ENCODE data around the gene THAP3. TPM values are rescaled to one million over a fixed set of nuclear protein-coding genes. Genes with fewer than 3 reads are reported as not detected.

The THAP3 gene
- total and polyA plus RNA-seq, 2 of the 4 experiments (the other 2 are of a cell fraction): 14.2 to 14.9 TPM

GRCh38 chr1:6651909-6652308 is 27.2 kb downstream of the THAP3 start:
- H3K23ac ChIP-seq (ENCODE audit: low read depth, low read length): no peak overlapping the region
- no peaks in the 10 kb centered on the region for H3K9me3 ChIP-seq (ENCODE audit: control insufficient read depth, insufficient read depth, low read length)
- no TSS peak for BruUV-seq (replicated peaks)
- WGBS, 2 experiments (ENCODE audit: extremely low coverage in 2 of 2, insufficient read length in 1 of 2): 61% methylated on average over 12 of the region's 17 CpGs; no CpG with 5 or more reads in 1 of the 2 experiments
- H2BK5ac ChIP-seq (ENCODE audit: low read depth, low read length, poor library complexity, severe bottlenecking): no peak overlapping the region
- H3K14ac ChIP-seq (replicated peaks; ENCODE audit: low read depth, low read length): no peak overlapping the region
- H2BK120ac ChIP-seq (ENCODE audit: low read depth, low read length): no peak overlapping the region
- H4K5ac ChIP-seq (ENCODE audit: low read depth, low read length): no peak overlapping the region
- no peaks in the 10 kb centered on the region for H3K4me1 ChIP-seq (ENCODE audit: control insufficient read depth, insufficient read depth, low read length)
- H4K8ac ChIP-seq (ENCODE audit: low read depth in 2 of 2, low read length in 2 of 2): no peak overlapping the region
- no peak overlapping the region for H2AK5ac ChIP-seq (ENCODE audit: low read depth, low read length)
- intact Hi-C loops (cut with micrococcal nuclease) (no loop called here), in situ Hi-C loops (cut with MboI; ENCODE audit: low sequenced_read_pairs) (no loop called here), dilution Hi-C loops (cut with HindIII; ENCODE audit: low sequenced_read_pairs, unreplicated experiment) (no loop called here)
- no peak overlapping the region for H3K4ac ChIP-seq (ENCODE audit: low read depth, low read length)
- H3K18ac ChIP-seq (ENCODE audit: low read depth, low read length): no peak overlapping the region
- DNase-seq (no peak), ATAC-seq (ENCODE audit: low read depth) (no peak)
- H2BK15ac ChIP-seq (ENCODE audit: low read depth, low read length): no peak overlapping the region
- H2AK9ac ChIP-seq (replicated peaks; ENCODE audit: low read depth, low read length, poor library complexity): no peak overlapping the region
- no peak overlapping the region for H4K91ac ChIP-seq (ENCODE audit: insufficient read depth, low read depth, low read length)
- no peak for TF ChIP-seq USF2 (IDR thresholded peaks at IDR 0.05; ENCODE audit: low read depth, low read length)
- no peak for TF ChIP-seq BHLHE40 (IDR thresholded peaks at IDR 0.05; ENCODE audit: low read depth, low read length)
- no peak for TF ChIP-seq CTCF (conservative IDR thresholded peaks at IDR 0.05; ENCODE audit: low read depth, low read length)
- no peak for TF ChIP-seq RAD21 (IDR thresholded peaks at IDR 0.05; ENCODE audit: low read length)
- TF ChIP-seq RFX5 (IDR thresholded peaks at IDR 0.05; ENCODE audit: low read depth, low read length): no peak
- TF ChIP-seq CHD1 (IDR thresholded peaks at IDR 0.05; ENCODE audit: low read depth, low read length): no peak
- no peak for TF ChIP-seq FOS (IDR thresholded peaks at IDR 0.05; ENCODE audit: low read depth, low read length)
- TF ChIP-seq POLR2A (IDR thresholded peaks at IDR 0.05; ENCODE audit: low read depth, low read length): no peak
- no peak for TF ChIP-seq MAZ (IDR thresholded peaks at IDR 0.05; ENCODE audit: borderline replicate concordance, low read depth, low read length)
- TF ChIP-seq SMC3 (IDR thresholded peaks at IDR 0.05; ENCODE audit: low read depth, low read length): no peak
- no peak for TF ChIP-seq NFE2L2 (IDR thresholded peaks at IDR 0.05; ENCODE audit: low read depth, low read length)
- TF ChIP-seq RCOR1 (IDR thresholded peaks at IDR 0.05; ENCODE audit: insufficient replicate concordance, low read length): no peak
- no peak for TF ChIP-seq CEBPB (IDR thresholded peaks at IDR 0.05; ENCODE audit: low read depth, low read length)
- TF ChIP-seq MXI1 (IDR thresholded peaks at IDR 0.05; ENCODE audit: borderline replicate concordance, low read depth, low read length): no peak
- TF ChIP-seq MAFK (IDR thresholded peaks at IDR 0.05; ENCODE audit: low read depth, low read length): no peak
- TF ChIP-seq ELK1 (IDR thresholded peaks at IDR 0.05; ENCODE audit: borderline replicate concordance, low read depth, low read length): no peak
- H3K56ac ChIP-seq (ENCODE audit: extremely low read depth, insufficient read depth, low read length): no peak overlapping the region
- no peak overlapping the region for H3K4me3 ChIP-seq (ENCODE audit: insufficient read depth, low read depth, low read length)
- H4K20me1 ChIP-seq (ENCODE audit: insufficient read depth, low read length): 0 out of 2 replicates have a peak, but pooled peaks cover 2% of the 10 kb centered on the region
- ChIA-PET POLR2A (ENCODE audit: unreplicated experiment) (no interaction called here), CTCF (no interaction called here)
- H3K9ac ChIP-seq (ENCODE audit: low read depth, low read length): no peak overlapping the region
- H3K27ac ChIP-seq (ENCODE audit: insufficient read depth, low read length): no peak overlapping the region
- no peak overlapping the region for H2AFZ ChIP-seq (replicated peaks; ENCODE audit: low read length, poor library complexity)
- peaks cover under 1% of the 10 kb centered on the region; the same call in 1 of the 2 replicates for H3K9me1 ChIP-seq (ENCODE audit: insufficient read depth, low read length)
- H3K79me1 ChIP-seq (ENCODE audit: low read depth in 1 of 2, low read length in 2 of 2): peaks cover 3 to 9% of the 10 kb centered on the region in 2 experiments; a peak in 2 of 4 replicates
- H3K36me3 ChIP-seq (ENCODE audit: control insufficient read depth, insufficient read depth, low read length): peaks cover 26% of the 10 kb centered on the region
- H2BK20ac ChIP-seq (ENCODE audit: low read depth, low read length): no peak overlapping the region
- no peak overlapping the region for H3K4me2 ChIP-seq (ENCODE audit: low read depth, low read length)
- no peaks in the 10 kb centered on the region for H3K27me3 ChIP-seq (ENCODE audit: control insufficient read depth, insufficient read depth, low read length)
